GM10266 (cell line): ENCODE measurements around the gene SLC9C1.

ENCODE experiments used
- DNase-seq: peaks from one replicate; pipeline ENCODE4 v3.0.0; 2012; ENCODE audit errors: extremely low spot score
- CTCF ChIP-seq: IDR thresholded peaks from 2 replicates; pipeline ENCODE4 v1.5.1; 2012; ENCODE audit warnings: mild to moderate bottlenecking, low read depth; ENCODE audit not compliant: control insufficient read depth, insufficient read depth; ENCODE audit errors: missing control alignments

The SLC9C1 gene

GRCh38 chr3:112124907-112125607 lies 169.0 kb downstream of the SLC9C1 start:
- no peak for DNase-seq
- TF ChIP-seq CTCF: no peak

DNA sequence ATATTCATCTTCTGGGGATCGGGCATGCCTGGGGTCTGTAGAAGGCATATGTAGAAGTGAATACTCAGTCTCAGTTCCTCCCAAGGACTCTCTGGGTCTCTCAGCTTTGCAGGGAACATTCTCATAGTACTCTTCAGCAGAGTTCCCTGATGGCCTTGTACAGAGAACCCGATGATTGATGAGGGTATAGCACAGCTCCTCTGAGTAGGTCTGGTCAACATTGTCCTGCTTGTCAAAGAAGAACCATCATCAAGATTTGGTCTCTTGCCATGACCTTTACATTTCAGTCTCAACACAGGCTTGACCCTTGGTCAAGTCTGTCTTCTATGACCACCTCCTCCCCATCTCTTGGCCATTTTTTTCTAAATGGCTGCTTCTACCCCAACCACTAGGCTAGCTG lies 170.5 kb downstream of the SLC9C1 start:
- TF ChIP-seq CTCF: no peak
- DNase-seq: no peak

DNA sequence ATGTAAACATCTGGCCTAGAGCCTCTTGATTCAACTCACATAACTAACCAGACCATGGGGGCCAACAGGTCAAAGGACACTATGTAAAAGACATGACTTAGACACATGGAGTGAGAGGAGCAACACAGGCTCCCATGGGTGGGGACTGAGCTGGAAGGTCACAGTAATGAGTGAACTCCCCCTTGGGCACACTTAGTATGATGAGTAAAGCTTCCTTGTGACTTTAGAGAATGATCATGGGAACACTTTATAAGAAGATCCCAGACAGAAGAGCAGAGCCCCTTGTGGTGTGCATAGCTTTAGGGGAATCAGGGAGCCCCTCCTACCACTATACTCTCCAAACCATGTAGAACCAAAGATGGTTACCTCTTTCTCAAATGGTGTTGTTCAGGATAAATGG lies 171.1 kb downstream of the SLC9C1 start:
- DNase-seq: no peak
- TF ChIP-seq CTCF: no peak

DNA sequence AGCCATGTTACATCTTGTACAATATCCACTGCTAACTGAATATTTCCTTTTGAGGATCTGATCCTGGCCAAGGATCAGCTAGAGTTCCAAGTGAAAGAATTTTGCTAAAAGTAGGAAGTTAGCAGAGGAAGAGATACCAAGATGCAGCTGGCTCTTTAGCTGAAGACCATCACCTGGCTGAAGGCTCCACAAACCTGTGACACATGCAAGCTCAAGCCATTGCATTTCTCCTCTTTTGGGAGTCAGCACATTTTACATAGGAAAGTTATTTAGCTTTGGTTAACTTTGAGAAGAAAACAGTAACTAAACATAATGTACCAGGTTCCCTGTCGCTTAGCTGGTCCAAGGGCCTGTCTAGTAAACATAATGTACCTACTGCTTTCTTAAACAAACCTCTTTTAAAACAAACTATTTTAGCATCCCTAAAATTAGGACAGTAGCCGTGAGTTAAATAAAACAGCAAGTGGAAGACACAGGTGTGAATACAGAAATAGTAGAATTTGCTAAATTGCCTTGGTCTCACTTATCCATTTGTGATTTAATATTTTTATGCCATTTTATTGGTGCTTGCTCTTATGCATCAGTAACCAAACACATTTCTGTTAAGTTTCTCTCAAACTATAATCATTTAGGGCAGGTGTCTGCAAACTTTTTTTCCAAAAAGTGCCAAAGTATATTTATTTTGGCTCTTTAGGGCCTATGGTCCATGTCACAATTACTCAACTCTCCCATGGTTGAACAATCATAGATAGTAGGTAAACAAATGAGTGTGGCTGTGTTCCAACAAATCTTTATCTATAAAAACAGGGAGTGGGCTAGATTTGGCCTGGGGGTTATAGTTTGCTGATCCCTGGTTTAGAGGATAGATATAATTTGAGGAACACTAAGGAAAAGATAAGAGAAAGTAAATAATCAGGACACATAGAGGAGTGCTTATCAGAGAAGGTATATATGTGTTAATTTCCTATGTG lies 172.2 kb downstream of the SLC9C1 start:
- no peak for DNase-seq
- TF ChIP-seq CTCF: no peak

- TF ChIP-seq CTCF: no peak
- DNase-seq: no peak
These were observed 173.8 kb downstream of the SLC9C1 start for GRCh38 chr3:112119962-112120836.

- DNase-seq: no peak
- TF ChIP-seq CTCF: peak; percentile 24
These were observed 176.0 kb downstream of the SLC9C1 start for GRCh38 chr3:112117841-112118571.
